Neutrophil (primary cell): ENCODE data around the gene TBCD.

Source experiments
- H3K27ac ChIP-seq: fragments of 200-600 bp; sonication (generic); 2 replicates; pipeline ENCODE4 v1.5.1; 2016; ENCODE audit warnings: mild to moderate bottlenecking, moderate library complexity
- H3K27me3 ChIP-seq: fragments of 200-600 bp; sonication (generic); 2 replicates; pipeline ENCODE4 v1.6.0; 2016; ENCODE audit warnings: mild to moderate bottlenecking
- H3K36me3 ChIP-seq: fragments of 200-600 bp; sonication (generic); 2 replicates; pipeline ENCODE4 v1.5.1; 2017
- H3K4me1 ChIP-seq, 2 experiments: fragments of 200-600 bp in 1 of 2; sonication (generic) in 1 of 2; 1 replicate in 1 of 2; 2 replicates in 1 of 2; pipeline versions ENCODE4 v1.5.1 to v1.6.1; 2013 to 2016; ENCODE audit warnings: low read depth in 1 of 2, low read length in 1 of 2, mild to moderate bottlenecking in 1 of 2, moderate library complexity in 1 of 2; ENCODE audit not compliant: control insufficient read depth in 1 of 2, insufficient read depth in 1 of 2
- H3K4me3 ChIP-seq, 2 experiments: fragments of 200-600 bp in 1 of 2; sonication (generic) in 1 of 2; 1 replicate in 1 of 2; 2 replicates in 1 of 2; pipeline ENCODE4 v1.5.1; 2013 to 2016; ENCODE audit warnings: low read depth in 1 of 2, low read length in 1 of 2, mild to moderate bottlenecking in 1 of 2, moderate library complexity in 1 of 2
- H3K9me3 ChIP-seq: fragments of 200-600 bp; sonication (generic); 2 replicates; pipeline ENCODE4 v1.5.1; 2016
- CTCF ChIP-seq: fragments of 200-600 bp; sonication (generic); IDR thresholded peaks from 2 replicates; pipeline ENCODE4 v1.5.1; 2016; ENCODE audit warnings: antibody characterized with exemption

TBCD gene

GRCh38 chr17:82897514-82898249, 145.8 kb downstream of the TBCD start:
- no peak for TF ChIP-seq CTCF

GRCh38 chr17:82898976-82899514, 147.2 kb downstream of the TBCD start:
- H3K9me3 ChIP-seq: no peaks in the 10 kb centered on the region
- H3K27me3 ChIP-seq: no peaks in the 10 kb centered on the region
- no peak overlapping the region for H3K27ac ChIP-seq
- peaks cover 0 to 2% of the 10 kb centered on the region in 2 experiments for H3K4me1 ChIP-seq
- no peak overlapping the region for H3K4me3 ChIP-seq
- no peak for TF ChIP-seq CTCF
- H3K36me3 ChIP-seq: peaks cover 54% of the 10 kb centered on the region

More at GRCh38 chr17:82897514-82898249, 145.8 kb downstream of the TBCD start:
- Histone ChIP-seq H3K9me3 (no peaks in the 10 kb centered on the region), H3K36me3 (peaks cover 50% of the 10 kb centered on the region), H3K27me3 (no peaks in the 10 kb centered on the region), H3K4me1 (peaks cover 0 to 6% of the 10 kb centered on the region in 2 experiments), H3K27ac (no peak overlapping the region), H3K4me3 (no peak overlapping the region)

GRCh38 chr17:82899941-82900340, 148.1 kb downstream of the TBCD start:
- no peak overlapping the region for H3K27ac ChIP-seq
- peaks cover 56% of the 10 kb centered on the region for H3K36me3 ChIP-seq

GRCh38 chr17:82900741-82901140, 148.9 kb downstream of the TBCD start:
- no peak for TF ChIP-seq CTCF
- no peaks in the 10 kb centered on the region for H3K27me3 ChIP-seq
- H3K4me1 ChIP-seq: no peaks in the 10 kb centered on the region
- H3K27ac ChIP-seq: no peak overlapping the region
- H3K9me3 ChIP-seq: no peaks in the 10 kb centered on the region
- peaks cover 54% of the 10 kb centered on the region for H3K36me3 ChIP-seq
- H3K4me3 ChIP-seq: no peak overlapping the region

More at GRCh38 chr17:82899941-82900340, 148.1 kb downstream of the TBCD start:
- Histone ChIP-seq H3K4me3 (no peak overlapping the region), H3K4me1 (no peaks in the 10 kb centered on the region), H3K27me3 (no peaks in the 10 kb centered on the region), H3K9me3 (no peaks in the 10 kb centered on the region)
- TF ChIP-seq CTCF: no peak

- Histone ChIP-seq H3K27me3 (no peaks in the 10 kb centered on the region), H3K4me1 (no peaks in the 10 kb centered on the region), H3K9me3 (no peaks in the 10 kb centered on the region), H3K36me3 (peaks cover 56% of the 10 kb centered on the region), H3K4me3 (no peak overlapping the region), H3K27ac (no peak overlapping the region)
- no peak for TF ChIP-seq CTCF
Measured at GRCh38 chr17:82901356-82901755, 149.5 kb downstream of the TBCD start.
